NCI-H526 (cell line): ENCODE measurements around the gene NSMCE1.
A peak's percentile ranks its signal among the peaks of the same experiment; 100 is the strongest.

Source experiments
- DNase-seq, 2 experiments: peaks; one replicate each; lab custom pipeline; 2025; lab: John Stamatoyannopoulos, UW

The NSMCE1 gene

DNA sequence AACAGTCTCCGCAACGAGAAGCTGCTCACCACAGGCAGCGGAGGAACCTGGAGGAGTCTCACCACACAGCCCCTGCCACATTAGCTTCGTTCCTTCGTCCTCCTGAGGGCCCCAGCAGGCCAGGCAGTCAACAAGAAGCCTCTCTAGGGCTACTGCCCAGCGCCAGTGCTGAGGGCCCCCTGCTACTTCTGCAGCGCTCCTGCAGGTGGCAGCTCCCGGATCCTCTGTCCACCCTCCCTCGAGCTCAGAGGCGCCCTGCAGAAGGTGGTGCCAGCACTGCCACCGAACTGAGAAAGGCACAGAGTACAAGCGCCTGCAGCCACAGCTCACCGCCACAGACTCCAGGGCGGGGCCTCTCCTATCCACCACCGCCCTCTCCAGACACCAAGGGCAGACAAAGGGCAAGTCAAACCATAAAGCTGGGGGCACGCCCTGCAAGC, 38.0 kb downstream of the NSMCE1 start:
- peak in 1 of 2 experiments; percentile 13 for DNase-seq

DNA sequence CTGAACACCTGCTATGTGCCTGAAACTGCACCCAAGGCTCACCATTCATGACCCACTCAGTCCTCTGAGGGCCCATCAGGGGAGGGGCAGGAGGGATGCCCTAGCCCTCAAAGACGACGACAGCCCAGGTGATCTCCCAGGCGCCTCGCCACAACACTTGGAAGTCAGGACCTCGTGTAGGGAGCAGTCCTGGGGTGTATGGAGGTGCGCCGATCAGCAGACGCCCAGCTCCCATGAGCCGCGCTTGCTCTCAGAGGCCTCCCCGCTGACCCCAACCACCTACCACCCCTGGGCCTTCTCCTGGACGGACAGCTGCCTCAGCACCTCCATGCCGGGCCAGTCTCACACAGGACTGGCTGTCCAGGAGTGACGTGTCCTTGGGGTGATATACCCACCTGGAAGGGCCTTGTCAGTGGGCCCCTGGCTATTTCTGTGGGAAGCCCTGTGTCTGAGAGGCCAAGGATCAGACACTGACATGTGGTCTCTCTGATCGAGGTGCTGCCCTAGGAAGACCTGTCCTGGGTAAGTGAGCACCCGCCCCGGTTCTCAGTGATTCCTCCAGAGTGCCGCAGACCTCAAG, 38.6 kb downstream of the NSMCE1 start:
- DNase-seq = no peak

DNA sequence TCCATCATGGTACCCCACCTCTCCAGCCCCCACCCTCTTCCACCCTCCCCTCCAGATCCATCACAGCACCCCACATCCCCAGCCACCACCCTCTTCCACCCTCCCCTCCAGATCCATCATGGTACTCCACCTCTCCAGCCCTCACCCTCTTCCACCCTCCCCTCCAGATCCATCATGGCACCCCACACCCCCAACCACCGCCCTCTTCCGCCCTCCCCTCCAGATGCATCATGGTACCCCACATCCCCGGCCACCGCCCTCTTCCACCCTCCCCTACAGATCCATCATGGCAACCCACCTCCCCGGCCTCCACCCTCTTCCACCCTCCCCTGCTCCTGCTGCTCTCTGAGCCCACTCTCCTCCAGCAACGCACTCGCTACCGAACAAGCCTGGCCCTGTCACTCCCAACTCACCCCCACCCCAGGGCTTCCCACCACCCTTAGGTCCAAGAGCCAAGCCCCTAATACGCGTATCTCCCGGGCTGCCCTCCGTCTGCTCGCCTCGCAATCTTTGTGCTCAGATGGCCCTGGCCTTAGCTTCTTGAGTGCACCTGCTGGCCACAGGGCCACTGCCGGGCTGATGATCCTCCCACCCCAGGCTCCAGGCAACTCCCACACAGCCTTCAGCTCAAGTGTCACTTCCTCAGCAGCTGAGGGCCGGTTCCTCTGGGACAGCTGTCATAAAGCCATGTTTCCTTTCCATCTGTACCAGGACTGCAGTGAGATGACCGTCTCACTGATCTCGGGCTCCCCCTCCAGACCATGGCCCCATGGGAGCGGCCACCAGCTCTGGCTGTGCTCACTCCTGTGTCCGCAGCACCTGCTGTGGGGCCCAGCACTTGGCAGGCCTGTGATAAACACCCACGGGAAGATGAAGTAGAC, 39.7 kb downstream of the NSMCE1 start:
- no peak for DNase-seq

DNA sequence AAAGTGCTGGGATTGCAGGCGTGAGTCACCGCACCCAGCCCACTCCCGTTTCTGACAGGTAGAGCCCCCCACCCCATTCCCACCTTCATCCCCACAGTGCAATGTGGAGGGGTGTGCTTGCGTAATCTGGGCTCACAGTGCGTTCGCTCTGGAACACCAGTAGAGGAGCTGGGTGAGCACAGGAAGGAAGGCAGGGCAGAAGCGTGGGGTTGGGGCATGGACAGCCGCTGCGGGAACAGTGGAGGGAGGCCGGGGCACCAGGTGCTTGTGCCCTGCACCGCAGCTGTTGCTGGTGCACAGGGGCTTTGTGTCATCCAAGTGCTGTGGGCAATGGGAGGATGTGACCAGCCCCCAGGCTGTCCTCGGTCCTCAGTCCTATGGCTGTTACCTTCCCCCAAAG, 40.5 kb downstream of the NSMCE1 start:
- no peak for DNase-seq

DNA sequence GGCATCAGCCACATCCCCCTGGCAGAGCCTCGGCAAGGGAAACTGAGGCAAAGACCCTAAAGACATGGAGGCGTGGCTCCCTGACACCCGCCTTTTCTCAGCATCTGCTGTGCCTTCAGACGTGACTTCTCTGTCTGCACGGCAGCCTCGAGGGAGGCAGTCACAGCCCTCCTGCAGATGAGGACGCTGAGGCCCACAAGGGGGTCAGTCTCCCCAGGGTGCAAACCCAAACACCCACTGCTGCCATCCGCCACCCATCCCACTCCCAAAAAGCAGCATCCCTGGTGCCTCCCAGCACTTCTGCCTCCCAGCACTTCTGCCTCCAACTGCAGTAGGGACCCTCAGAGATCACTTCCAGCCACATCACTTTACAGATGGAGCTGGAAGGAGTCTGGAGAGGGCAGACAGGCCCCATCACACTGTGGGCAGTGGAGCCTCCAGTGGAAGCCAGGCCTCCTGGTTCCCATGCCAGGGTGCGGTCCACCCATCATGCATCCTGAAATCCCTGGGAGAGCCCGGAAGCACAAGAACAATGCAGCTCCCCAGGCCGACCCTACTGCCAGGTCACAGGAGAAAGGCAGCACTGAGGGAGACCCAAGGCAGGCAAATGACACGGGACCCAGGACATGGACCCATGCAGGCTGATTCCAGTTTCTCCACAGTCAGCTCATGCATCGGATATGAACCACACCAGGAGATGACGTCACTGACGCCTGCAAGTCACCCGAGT, 41.4 kb downstream of the NSMCE1 start:
- no peak for DNase-seq

DNA sequence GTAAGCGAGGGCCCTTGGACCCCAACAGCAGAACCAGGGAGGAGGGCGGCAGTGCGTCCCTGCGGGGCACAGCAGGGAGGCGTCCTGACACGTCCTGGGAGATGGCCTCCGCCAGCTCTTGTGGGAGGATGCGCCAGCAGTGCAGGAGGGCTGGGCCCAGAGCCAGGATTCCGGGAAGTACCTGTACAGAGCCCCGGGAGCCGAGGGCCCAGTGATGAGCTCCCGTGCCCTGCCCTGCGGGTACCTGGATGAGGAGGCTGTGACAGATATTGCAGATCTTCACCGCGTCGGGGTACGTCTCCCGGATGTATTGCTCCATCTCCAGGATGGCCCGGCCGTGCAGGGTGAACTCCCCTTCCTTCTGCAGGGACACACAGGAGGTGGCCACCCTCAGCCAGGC, 42.1 kb downstream of the NSMCE1 start:
- DNase-seq = peak in 1 of 2 experiments; percentile 14

DNA sequence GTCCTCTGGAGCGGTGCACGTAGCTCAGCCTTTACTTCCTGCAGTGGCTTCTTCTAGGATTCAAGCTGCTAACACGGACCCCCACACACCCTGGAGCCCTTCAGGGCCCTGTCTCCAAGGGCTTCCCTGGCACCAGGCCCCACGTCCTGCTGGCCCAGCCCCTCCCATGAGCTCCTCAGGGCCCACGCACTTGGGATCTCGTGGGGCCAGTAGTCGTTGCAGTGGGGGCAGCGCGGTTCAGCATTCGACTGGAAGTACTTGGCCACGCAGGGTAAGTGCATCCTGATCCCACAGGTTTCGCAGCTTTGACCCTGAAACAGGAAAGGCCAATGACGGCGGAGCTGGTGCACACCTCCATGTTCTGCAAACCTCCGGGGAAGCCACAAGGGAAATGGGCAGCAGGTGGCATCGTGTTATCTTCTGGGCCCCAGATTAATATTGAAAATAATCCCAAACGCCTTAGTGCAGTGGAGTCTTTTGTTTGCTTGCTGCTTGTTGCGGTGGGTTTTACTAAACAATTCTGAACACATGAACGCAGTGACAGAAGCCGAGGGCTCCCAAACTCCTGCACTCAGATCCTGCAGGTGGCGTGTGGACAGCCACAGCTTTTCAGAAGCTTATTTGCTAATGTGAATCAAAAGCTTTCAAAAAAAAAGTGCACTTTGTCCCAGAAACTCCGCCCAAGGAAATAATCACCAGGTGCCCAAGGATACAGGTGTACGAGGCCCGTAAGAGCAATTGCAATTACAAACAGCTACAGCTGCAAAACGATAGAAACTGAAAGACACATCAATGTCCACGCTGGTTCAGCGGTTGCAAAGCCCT, 42.8 kb downstream of the NSMCE1 start:
- peak in 1 of 2 experiments; percentile 38 for DNase-seq

DNA sequence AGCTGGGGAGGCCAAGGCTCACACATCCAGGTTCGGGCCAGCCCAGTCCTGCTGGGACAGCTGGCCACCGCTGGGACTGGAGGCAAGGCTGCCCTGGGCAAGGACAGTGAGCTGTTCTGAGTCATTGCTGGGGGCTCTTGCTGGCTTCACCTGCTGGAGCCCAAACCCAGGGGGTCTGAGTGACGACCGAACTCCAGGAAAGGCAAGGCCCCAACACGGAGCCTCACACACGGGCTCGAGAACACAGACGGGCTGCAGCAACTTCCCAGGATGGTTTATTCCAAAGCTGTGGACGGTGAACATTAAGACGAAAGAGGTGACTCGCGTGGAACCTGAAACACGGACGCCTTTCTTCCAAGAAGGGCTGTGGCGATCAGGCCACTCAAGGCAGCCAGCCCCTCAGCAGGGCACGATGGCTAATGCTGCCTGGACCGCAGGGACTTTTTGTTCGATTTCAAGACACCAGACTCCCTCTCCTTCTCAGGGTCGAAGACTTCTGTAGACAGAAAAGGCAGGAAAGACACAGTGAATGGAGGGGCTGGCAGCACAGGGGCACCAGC, 43.8 kb downstream of the NSMCE1 start:
- no peak for DNase-seq

DNA sequence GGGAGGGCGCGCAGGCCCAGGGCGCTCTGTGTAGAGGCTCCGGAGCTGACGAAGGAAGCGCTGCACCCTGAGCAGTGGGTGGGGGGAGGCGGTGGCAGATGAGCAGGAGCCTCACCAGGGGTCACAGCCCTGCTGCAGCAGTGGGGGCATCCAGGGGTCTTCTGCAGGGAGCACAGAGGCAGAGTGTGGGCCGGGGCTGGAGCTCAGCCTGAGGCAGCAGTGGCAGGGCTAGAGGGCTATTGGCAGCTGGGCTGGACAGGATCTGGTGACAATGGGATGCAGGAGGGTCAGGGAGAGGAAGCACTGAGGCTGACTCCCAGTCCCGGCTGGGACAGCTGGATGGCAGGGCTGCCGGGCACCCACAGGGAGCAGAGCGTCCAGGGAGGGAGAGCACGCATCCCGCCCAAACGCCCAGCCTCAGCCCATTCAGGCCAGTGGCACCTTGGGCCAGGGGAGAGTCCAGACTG, 44.3 kb downstream of the NSMCE1 start:
- no peak for DNase-seq

DNA sequence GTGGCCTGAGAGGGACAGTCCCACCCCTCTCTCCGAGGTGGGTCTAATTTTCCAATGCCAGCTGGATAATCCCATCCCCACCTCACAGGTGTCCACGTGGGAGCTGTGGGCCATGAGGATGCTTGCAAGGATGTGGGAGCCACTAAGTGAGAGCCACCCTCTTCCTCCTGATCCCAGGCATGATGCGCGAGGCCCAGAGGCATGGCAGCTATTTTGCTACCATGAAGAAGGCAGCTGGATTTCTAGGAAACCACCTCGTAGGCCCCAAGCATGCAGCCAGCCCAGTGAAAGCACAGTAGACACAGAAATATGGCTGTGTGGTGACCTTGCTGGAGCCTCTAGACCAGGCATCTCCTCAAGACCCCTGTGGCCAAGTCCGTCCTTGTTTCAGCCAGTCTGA, 44.9 kb downstream of the NSMCE1 start:
- DNase-seq = no peak

DNA sequence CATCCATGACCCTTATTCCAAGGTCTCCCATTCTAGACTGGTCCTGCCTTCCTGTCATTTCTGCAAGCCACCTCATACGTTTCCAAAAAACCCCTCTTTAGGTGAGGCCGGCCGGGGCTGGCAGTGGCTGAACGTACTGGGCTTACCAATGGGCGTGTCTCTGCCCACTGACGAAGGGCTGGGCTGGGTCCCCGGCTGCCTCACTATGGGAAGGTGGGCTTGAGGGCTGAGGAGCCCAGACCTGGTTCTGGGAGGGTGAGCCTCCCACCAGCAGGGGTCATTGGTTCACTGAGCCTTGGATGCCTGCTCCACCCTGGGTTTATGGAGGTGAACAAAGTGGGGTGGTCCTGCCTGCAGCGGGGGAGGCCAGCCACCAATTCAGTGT, 45.4 kb downstream of the NSMCE1 start:
- no peak for DNase-seq

DNA sequence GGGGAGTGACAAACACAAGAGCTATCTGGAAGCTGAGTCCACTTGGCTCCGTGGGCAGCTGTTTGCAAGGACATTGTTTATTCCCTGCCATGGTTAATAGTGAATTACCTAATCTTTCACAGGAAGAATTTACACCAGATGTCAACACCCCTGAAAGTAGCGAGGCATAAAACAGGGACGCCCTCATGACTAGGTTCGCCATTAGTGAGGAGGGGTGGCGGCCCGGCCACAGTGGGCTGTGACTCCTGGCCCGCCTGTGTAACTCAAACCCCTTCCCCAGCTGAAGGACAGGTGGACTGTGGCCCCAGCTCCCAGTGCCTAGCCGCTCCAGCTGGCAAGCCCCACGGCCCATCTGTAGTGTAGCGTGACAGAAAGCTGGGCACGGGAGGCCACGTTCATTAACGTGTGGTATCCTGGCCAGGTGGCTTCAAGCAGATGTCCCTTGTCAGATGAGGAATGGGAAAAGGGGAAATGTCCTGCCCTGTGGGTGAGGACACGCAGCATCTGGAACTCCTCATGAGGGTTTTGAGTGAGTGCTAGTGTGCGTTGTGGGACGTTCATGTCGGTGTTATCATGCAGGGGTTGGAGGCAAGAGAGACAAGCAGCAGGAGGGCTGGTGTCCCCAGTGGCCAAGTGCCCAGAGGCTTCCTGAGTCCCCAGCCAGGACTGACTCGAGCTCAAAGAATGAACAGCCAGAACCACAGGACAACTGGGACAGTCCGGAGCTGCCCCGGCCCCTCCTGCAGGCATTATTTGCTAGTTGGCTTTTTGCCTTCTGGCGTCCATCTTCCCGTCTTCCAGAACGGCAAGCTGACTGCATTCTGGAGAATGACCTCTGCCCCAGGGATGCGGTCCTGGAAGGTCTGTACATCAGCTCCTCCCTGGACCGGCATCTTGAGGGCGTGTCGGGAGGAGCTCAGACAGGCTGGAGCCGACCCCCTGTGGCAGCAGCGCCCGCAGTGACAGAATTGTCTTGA, 46.0 kb downstream of the NSMCE1 start:
- DNase-seq = no peak

DNA sequence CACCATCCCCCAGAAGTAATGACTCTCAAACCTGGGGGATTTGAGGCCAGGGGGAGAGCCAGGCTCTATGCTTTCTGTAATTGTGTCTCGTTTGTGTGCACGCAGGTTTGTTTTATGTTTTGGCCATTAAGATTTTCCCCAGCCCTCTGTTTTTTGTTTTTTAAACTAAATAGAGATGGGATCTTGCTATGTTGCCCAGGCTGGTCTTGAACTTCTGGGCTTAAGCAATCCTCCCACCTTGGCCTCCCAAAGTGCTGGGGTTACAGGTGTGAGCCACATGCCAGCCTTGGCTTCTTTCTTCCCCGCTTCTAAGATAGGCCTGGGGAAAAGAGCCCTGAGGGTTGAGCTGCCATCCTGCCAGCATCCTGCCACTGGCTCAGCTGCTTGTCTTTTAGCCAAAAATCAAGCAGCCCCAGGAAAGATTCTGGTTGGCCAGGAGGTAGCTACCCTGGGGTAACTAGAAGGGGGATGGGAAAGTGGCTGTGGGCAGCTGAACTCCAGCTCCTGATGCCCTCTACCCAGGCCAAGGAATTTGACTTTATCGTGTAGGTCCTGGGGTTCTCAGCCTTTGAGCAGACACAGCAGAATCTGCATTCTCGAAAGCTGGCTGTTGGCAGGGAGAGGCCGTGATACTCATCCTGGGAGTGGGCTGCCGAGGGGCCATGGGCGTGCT, 46.9 kb downstream of the NSMCE1 start:
- no peak for DNase-seq

DNA sequence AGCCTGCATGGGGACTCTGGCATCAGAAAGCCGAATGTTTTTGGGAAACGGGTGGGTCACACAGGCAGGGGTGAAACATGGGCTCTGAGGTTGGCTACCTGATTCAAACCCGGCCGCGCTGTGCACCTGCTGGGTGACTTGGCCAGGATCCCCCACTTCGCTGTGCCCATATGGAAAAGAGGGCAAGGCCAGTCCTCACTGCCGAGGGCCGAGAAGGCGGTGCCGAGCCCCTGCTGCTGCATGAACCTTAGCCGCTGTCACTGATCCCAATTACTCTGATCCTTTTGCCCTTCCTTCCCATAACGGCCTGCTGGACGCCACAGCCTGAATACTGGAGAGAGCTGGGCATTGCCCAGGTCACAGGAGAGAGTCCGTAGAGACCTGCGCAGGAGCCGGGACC, 47.6 kb downstream of the NSMCE1 start:
- no peak for DNase-seq

DNA sequence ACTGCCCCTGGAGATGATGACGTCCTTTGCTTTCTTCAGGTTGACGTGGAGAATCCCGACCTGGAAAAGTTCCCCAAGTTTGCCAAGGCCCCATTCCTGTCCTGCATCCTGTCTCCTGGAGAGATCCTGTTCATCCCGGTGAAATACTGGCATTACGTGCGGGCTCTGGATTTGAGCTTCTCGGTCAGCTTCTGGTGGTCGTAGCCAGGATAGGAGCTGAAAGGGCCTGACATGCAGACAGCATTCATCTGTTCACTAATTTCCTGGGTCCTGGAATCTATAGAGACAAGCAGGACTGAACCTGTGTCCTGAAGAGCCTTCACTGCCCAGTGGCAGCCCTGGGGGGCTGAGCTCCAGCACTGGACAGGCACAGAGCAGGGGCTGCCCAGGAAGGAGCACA, 48.0 kb downstream of the NSMCE1 start:
- DNase-seq = no peak

DNA sequence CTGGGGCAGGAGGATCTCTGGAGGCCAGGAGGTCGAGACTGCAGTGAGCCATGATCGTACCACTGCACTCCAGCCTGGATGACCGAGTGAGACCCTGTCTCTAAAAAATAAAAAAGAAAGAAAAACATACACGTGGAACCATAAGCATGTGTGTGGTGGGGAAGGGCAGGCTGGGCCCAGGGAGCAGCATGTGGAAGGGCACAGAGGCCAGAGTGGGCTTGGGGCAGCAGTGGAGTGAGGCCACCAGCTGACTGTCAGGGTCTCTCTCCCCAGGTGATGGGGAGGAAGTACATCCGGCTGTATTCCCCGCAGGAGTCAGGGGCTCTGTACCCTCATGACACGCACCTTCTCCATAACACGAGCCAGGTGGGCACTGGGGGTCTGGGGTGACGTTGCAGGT, 48.5 kb downstream of the NSMCE1 start:
- DNase-seq = no peak

DNA sequence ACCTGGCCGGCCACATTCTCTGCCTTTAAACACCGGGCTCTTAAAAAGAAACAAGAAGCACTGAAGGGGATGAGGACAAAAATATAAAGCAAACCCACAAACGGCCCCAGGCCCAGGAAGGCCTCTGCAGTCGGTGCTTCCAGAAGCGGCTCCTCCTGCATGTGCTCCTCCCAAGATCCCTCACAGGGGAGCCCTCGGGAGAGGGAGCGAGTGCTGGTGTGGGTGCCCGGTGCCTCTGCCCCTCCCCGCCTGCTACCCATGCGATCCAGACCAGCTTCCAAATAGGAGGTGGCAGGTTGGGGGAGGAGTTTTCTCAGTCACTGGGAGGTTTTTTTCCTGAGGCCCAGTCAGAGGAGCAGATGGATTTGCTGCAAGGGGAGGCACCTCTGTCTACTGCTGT, 49.4 kb downstream of the NSMCE1 start:
- no peak for DNase-seq

DNA sequence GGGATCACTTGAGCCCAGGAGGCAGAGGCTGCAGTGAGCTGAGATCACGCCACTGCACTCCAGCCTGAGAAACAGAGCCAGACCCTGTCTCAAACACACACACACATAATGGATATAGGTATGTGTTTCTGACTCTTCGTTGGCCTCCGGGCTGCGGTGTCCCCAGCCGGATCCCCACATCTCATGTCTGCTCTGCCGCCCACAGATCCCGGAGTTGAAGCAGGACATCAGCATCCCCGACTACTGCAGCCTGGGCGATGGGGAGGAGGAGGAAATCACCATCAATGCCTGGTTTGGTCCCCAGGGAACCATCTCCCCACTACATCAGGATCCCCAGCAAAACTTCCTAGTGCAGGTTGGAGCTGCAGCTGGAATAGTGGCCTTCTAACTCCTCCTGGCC, 49.8 kb downstream of the NSMCE1 start:
- peak in 1 of 2 experiments; percentile 7 for DNase-seq

DNA sequence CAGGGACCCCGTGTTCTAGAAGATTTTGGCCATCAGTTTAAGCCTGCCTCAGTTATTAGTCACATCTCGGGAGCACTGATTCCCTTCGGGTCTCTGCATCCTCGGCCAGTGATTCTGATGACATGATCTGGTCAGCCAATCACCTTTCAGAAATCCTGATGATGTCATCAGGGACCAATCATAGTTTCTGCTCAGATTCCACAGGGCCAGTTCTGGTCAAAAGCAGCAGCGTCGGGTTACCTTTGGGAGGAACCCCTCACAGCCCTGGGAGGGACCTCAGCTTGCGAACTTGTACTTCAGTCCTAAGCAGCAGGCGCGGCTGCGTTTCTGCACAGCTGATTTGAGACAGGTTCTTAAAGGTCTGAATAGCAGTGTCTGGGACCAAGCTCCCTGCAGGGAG, 51.3 kb downstream of the NSMCE1 start:
- peak in 1 of 2 experiments; percentile 10 for DNase-seq
